ENCODE results near the gene BCL2.

Gene BCL2

GRCh38 chr18:63326011-63326410 is 6.4 kb upstream of the BCL2 start:
- DNase-seq: no peak

- DNase-seq: no peak
These were observed 5.6 kb upstream of the BCL2 start for GRCh38 chr18:63325086-63325686.

GRCh38 chr18:63322908-63323634 is 3.5 kb upstream of the BCL2 start:
- DNase-seq: peak in 4 of 5 donors; percentile 42 to 65 (median 50)

- no peak for DNase-seq
These were observed 2.6 kb upstream of the BCL2 start for GRCh38 chr18:63322206-63322605.

GRCh38 chr18:63321291-63321690 is 1.7 kb upstream of the BCL2 start:
- DNase-seq: no peak

- DNase-seq: peak in 2 of 5 donors; percentile 13 to 16
These were observed 1.4 kb upstream of the BCL2 start for GRCh38 chr18:63320975-63321265.

GRCh38 chr18:63320123-63320974 is 780 bp upstream of the BCL2 start:
- peak; percentile 75 to 90 (median 84) for DNase-seq

GRCh38 chr18:63318889-63319382 is 633 bp downstream of the BCL2 start:
- no peak for DNase-seq

- DNase-seq: peak; percentile 60 to 90 (median 76)
These were observed 1.3 kb downstream of the BCL2 start for GRCh38 chr18:63317982-63318888.

- no peak for DNase-seq
These were observed 2.0 kb downstream of the BCL2 start for GRCh38 chr18:63317556-63317946.

- peak in 1 of 5 donors; percentile 18 for DNase-seq
These were observed 2.7 kb downstream of the BCL2 start for GRCh38 chr18:63316612-63317555.

GRCh38 chr18:63315876-63316275 is 3.7 kb downstream of the BCL2 start:
- DNase-seq: no peak

- no peak for DNase-seq
These were observed 4.4 kb downstream of the BCL2 start for GRCh38 chr18:63315131-63315662.

- no peak for DNase-seq
These were observed 5.3 kb downstream of the BCL2 start for GRCh38 chr18:63314062-63314790.

GRCh38 chr18:63313396-63313917 is 6.1 kb downstream of the BCL2 start:
- no peak for DNase-seq

GRCh38 chr18:63312737-63313395 is 6.7 kb downstream of the BCL2 start:
- no peak for DNase-seq

- no peak for DNase-seq
These were observed 7.6 kb downstream of the BCL2 start for GRCh38 chr18:63312019-63312409.

- no peak for DNase-seq
These were observed 8.2 kb downstream of the BCL2 start for GRCh38 chr18:63311118-63312018.
